HCT116 (cell line): ENCODE results near the gene OGDHL. TPM values are rescaled to one million over a fixed set of nuclear protein-coding genes. Genes with fewer than 3 reads are reported as not detected.

Experiments used
- ATAC-seq: fragments of 200-7000 bp; cut with Tn5 transposase; 2 replicates; pipeline ENCODE4 v1.9.1; 2020; ENCODE audit warnings: mild to moderate bottlenecking, moderate library complexity
- BruUV-seq: library from RNA; stranded (reverse); fragments of 400-500 nt; replicated peaks from 2 replicates; lab custom pipeline; 2021; lab: Mats Ljungman, UMichigan
- CTCF ChIA-PET: fragments of 300-600 bp; sonication (Branson Sonifier 250); formaldehyde crosslinking; loops from one replicate; lab custom pipeline; 2021; ENCODE audit warnings: antibody characterized with exemption; lab: Charles Lee
- POLR2A ChIA-PET: fragments of 300-600, 350-600 bp; sonication (Branson Sonifier 250); formaldehyde crosslinking; loops from one replicate; lab custom pipeline; 2021; ENCODE audit warnings: antibody characterized with exemption; lab: Charles Lee
- RAD21 ChIA-PET, 2 experiments: fragments of 300-600 bp; sonication (Branson Sonifier 250); formaldehyde crosslinking; loops; one replicate each; lab custom pipeline; 2023; ENCODE audit warnings: low total read pairs in 2 of 2; ENCODE audit not compliant: uncharacterized antibody in 2 of 2, unreplicated experiment in 2 of 2, low non-redundant PET in 1 of 2; lab: Charles Lee
- DNase-seq: peaks from one replicate; pipeline ENCODE4 v3.0.0-alpha.2; 2010; ENCODE audit warnings: low read depth, low spot score
- H2AFZ ChIP-seq: fragments of 200-600 bp; shearing (Covaris generic), sonication (generic); 2 replicates; pipeline ENCODE4 v1.6.1; 2017; ENCODE audit warnings: low read depth, mixed run types, mixed read lengths, antibody characterized with exemption, low read length; ENCODE audit not compliant: poor library complexity, severe bottlenecking
- H3K27ac ChIP-seq: 2 replicates; pipeline ENCODE4 v1.5.1; 2012; ENCODE audit warnings: low read depth, low read length
- H3K27me3 ChIP-seq: fragments of 200-600 bp; sonication (generic); 2 replicates; pipeline ENCODE4 v1.6.1; 2016; ENCODE audit warnings: mixed run types, low read length, mixed read lengths; ENCODE audit not compliant: insufficient read depth
- H3K36me3 ChIP-seq, 2 experiments: fragments of 200-500 bp in 1 of 2; fragments of 200-600 bp in 1 of 2; sonication (Bioruptor generic) in 1 of 2; sonication (generic) in 1 of 2; 2 replicates each; pipeline versions ENCODE4 v1.5.1 to v1.6.1; 2014 to 2016; ENCODE audit warnings: low read length in 2 of 2, inconsistent platforms in 1 of 2, mixed read lengths in 1 of 2, mixed run types in 1 of 2; ENCODE audit not compliant: insufficient read depth in 2 of 2, control insufficient read depth in 1 of 2
- H3K4me1 ChIP-seq, 2 experiments: fragments of 200-600 bp in 1 of 2; sonication (generic) in 1 of 2; 2 replicates each; pipeline versions ENCODE4 v1.5.1 to v1.6.1; 2012 to 2017; ENCODE audit warnings: low read length in 2 of 2, inconsistent platforms in 1 of 2, mild to moderate bottlenecking in 1 of 2, mixed read lengths in 1 of 2, mixed run types in 1 of 2, moderate library complexity in 1 of 2; ENCODE audit not compliant: insufficient read depth in 2 of 2, control insufficient read depth in 1 of 2
- H3K4me2 ChIP-seq: fragments of 200-600 bp; sonication (generic); 2 replicates; pipeline ENCODE4 v1.6.1; 2017; ENCODE audit warnings: mixed run types, low read length, mixed read lengths
- H3K4me3 ChIP-seq, 2 experiments: fragments of 200-600 bp in 1 of 2; sonication (generic) in 1 of 2; replicated peaks in 1 of 2; 2 replicates each; pipeline ENCODE4 v1.5.1; 2011 to 2016; ENCODE audit warnings: low read length in 2 of 2, control low read depth in 1 of 2, low read depth in 1 of 2, mild to moderate bottlenecking in 1 of 2, mixed read lengths in 1 of 2, mixed run types in 1 of 2
- H3K79me2 ChIP-seq: fragments of 200-600 bp; sonication (generic); 2 replicates; pipeline ENCODE4 v1.6.1; 2017; ENCODE audit warnings: mild to moderate bottlenecking, mixed run types, low read length, moderate library complexity, mixed read lengths; ENCODE audit not compliant: insufficient read depth
- H3K9ac ChIP-seq: fragments of 200-600 bp; sonication (generic); 2 replicates; pipeline ENCODE4 v1.6.1; 2016; ENCODE audit warnings: low read length, mixed read lengths
- H3K9me2 ChIP-seq: fragments of 200-600 bp; sonication (generic), shearing (Covaris generic); 2 replicates; pipeline ENCODE4 v1.6.1; 2017; ENCODE audit warnings: mixed run types, mild to moderate bottlenecking, moderate library complexity; ENCODE audit not compliant: insufficient read depth
- H3K9me3 ChIP-seq, 2 experiments: fragments of 200-500 bp in 1 of 2; fragments of 200-600 bp in 1 of 2; sonication (Bioruptor generic) in 1 of 2; sonication (generic) in 1 of 2; 2 replicates each; pipeline ENCODE4 v1.6.1; 2014 to 2017; ENCODE audit warnings: low read length in 2 of 2, mixed read lengths in 2 of 2, inconsistent platforms in 1 of 2, low read depth in 1 of 2, mild to moderate bottlenecking in 1 of 2, mixed run types in 1 of 2, moderate library complexity in 1 of 2; ENCODE audit not compliant: control insufficient read depth in 1 of 2, insufficient read depth in 1 of 2
- H4K20me1 ChIP-seq: fragments of 200-600 bp; sonication (generic), shearing (Covaris generic); 2 replicates; pipeline ENCODE4 v1.6.1; 2017; ENCODE audit warnings: mixed run types, mild to moderate bottlenecking, moderate library complexity; ENCODE audit not compliant: insufficient read depth
- EZH2phosphoT487 ChIP-seq: fragments of 200-600 bp; IDR thresholded peaks from 2 replicates; pipeline ENCODE4 v1.6.1; 2018; ENCODE audit warnings: antibody characterized with exemption, borderline replicate concordance
- POLR2A ChIP-seq: IDR thresholded peaks from 2 replicates; pipeline ENCODE4 v1.7.0; 2011; ENCODE audit warnings: borderline replicate concordance; ENCODE audit not compliant: insufficient read depth, insufficient read length; ENCODE audit errors: extremely low read depth
- RAD21 ChIP-seq: IDR thresholded peaks from 2 replicates; pipeline ENCODE4 v1.6.1; 2012; ENCODE audit warnings: low read depth, mild to moderate bottlenecking
- SIN3A ChIP-seq: IDR thresholded peaks from 2 replicates; pipeline ENCODE4 v1.6.1; 2012; ENCODE audit warnings: low read depth
- SP1 ChIP-seq: IDR thresholded peaks from 2 replicates; pipeline ENCODE4 v1.6.1; 2012; ENCODE audit warnings: low read depth
- SRF ChIP-seq: IDR thresholded peaks from 2 replicates; pipeline ENCODE4 v1.6.1; 2012; ENCODE audit warnings: low read depth
- YY1 ChIP-seq: IDR thresholded peaks from 2 replicates; pipeline ENCODE4 v1.6.1; 2011; ENCODE audit warnings: low read length, low read depth, moderate library complexity, mild to moderate bottlenecking; ENCODE audit not compliant: insufficient replicate concordance; ENCODE audit errors: extremely low read depth
- ZFX ChIP-seq: fragments of 450-650 bp; IDR thresholded peaks from 2 replicates; pipeline ENCODE4 v1.6.1; 2017
- intact Hi-C: fragments of 100-400 bp; cut with micrococcal nuclease; formaldehyde crosslinking; loops from 2 replicates; pipeline ENCODE4 v1.10.0; 2022
- total RNA-seq: library from RNA; stranded (reverse); gene quantifications from one replicate; pipeline ENCODE4 v1.2.1, GENCODE V29; 2021; ENCODE audit not compliant: unreplicated experiment
- TF ChIP-seq, protein P1 (sequence below): IDR thresholded peaks from 2 replicates; pipeline ENCODE4 v1.6.1; 2012; ENCODE audit warnings: low read depth
- TF ChIP-seq, protein P2 (sequence below), 3 experiments: fragments of 200-600 bp in 1 of 3; sonication (generic) in 1 of 3; IDR thresholded peaks in 2 of 3; conservative IDR thresholded peaks in 1 of 3; 2 replicates each; pipeline ENCODE4 v1.5.1; 2012 to 2017; ENCODE audit warnings: low read depth in 2 of 3, low read length in 2 of 3, antibody characterized with exemption in 1 of 3, borderline replicate concordance in 1 of 3, control low read depth in 1 of 3, mild to moderate bottlenecking in 1 of 3, mixed read lengths in 1 of 3, mixed run types in 1 of 3, moderate library complexity in 1 of 3; ENCODE audit not compliant: insufficient read depth in 1 of 3
- TF ChIP-seq, protein P3 (sequence below): IDR thresholded peaks from 2 replicates; pipeline ENCODE4 v1.6.1; 2012
- TF ChIP-seq, protein P4 (sequence below): IDR thresholded peaks from 2 replicates; pipeline ENCODE4 v1.6.1; 2012

The OGDHL gene
- total RNA-seq, 1 experiment from 2014 or later, result 16.3 TPM

DNA sequence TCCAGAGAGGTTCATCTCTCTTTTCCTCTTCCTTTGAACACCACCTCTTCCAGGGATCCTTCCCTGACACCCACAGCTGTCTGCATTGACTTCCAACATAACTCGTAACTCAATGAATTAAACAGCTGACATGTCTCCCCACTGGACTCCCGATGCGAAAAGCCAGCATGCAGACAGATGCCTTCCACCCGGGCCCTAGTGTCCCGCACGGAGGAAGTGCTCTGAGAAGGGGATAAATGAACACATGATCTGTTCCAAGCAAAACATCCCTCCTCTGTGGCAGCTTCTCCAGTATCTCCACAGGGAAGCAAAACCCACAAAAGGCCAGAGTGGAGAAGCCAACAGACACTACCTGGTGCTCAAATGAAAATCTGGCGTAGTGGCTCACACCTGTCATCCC lies 28.3 kb downstream of the OGDHL start:
- Histone ChIP-seq H3K27me3 (no peaks in the 10 kb centered on the region), H3K4me2 (no peak overlapping the region), H4K20me1 (no peaks in the 10 kb centered on the region), H3K27ac (no peak overlapping the region), H3K4me3 (no peak overlapping the region), H2AFZ (no peak overlapping the region), H3K36me3 (no peaks in the 10 kb centered on the region; a peak in 1 of 4 replicates), H3K4me1 (peaks cover 0 to 7% of the 10 kb centered on the region in 2 experiments; a peak in 3 of 4 replicates), H3K79me2 (no peaks in the 10 kb centered on the region), H3K9me2 (no peaks in the 10 kb centered on the region), H3K9me3 (no peaks in the 10 kb centered on the region), H3K9ac (no peak overlapping the region)
- CTCF ChIA-PET, result no interaction called here
- ATAC-seq (no peak), DNase-seq (no peak)
- POLR2A ChIA-PET, result no interaction called here
- no peak for TF ChIP-seq SIN3A
- RAD21 ChIA-PET, result no interaction called here
- BruUV-seq, result no TSS peak
- intact Hi-C loops, result no loop called here

DNA sequence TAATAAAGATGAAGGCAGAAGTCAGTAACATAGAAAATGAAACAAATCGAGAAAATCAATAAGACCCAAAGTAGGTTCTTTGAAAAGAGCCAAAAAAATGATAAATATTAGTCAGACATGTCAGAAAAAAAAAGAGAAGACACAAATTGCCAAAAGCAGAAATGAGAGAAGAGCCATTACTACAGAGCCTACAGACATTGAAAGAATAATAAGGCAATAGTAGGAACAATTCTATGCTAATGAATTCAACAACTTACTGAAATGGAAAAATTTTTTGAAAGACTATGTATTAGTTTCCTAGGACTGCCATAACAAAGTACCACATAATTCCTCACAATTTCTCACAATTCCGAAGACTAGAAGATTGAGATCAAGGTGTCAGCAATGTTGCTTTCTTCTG lies 35.5 kb downstream of the OGDHL start:
- DNase-seq (no peak), ATAC-seq (no peak)
- no peak overlapping the region for H3K9ac ChIP-seq
- H3K4me1 ChIP-seq, result no peaks in the 10 kb centered on the region
- H3K4me2 ChIP-seq, result no peak overlapping the region
- H3K27ac ChIP-seq, result no peak overlapping the region
- no peaks in the 10 kb centered on the region for H3K36me3 ChIP-seq
- no peak overlapping the region for H3K4me3 ChIP-seq
- H3K9me3 ChIP-seq, result no peaks in the 10 kb centered on the region
- CTCF ChIA-PET, result no interaction called here
- POLR2A ChIA-PET, result no interaction called here
- intact Hi-C loops, result no loop called here
- RAD21 ChIA-PET, result no interaction called here
- BruUV-seq, result no TSS peak
- no peaks in the 10 kb centered on the region for H3K79me2 ChIP-seq
- no peaks in the 10 kb centered on the region for H3K9me2 ChIP-seq
- no peak overlapping the region for H2AFZ ChIP-seq
- no peaks in the 10 kb centered on the region for H3K27me3 ChIP-seq
- no peaks in the 10 kb centered on the region for H4K20me1 ChIP-seq
- TF ChIP-seq, protein P1, sequence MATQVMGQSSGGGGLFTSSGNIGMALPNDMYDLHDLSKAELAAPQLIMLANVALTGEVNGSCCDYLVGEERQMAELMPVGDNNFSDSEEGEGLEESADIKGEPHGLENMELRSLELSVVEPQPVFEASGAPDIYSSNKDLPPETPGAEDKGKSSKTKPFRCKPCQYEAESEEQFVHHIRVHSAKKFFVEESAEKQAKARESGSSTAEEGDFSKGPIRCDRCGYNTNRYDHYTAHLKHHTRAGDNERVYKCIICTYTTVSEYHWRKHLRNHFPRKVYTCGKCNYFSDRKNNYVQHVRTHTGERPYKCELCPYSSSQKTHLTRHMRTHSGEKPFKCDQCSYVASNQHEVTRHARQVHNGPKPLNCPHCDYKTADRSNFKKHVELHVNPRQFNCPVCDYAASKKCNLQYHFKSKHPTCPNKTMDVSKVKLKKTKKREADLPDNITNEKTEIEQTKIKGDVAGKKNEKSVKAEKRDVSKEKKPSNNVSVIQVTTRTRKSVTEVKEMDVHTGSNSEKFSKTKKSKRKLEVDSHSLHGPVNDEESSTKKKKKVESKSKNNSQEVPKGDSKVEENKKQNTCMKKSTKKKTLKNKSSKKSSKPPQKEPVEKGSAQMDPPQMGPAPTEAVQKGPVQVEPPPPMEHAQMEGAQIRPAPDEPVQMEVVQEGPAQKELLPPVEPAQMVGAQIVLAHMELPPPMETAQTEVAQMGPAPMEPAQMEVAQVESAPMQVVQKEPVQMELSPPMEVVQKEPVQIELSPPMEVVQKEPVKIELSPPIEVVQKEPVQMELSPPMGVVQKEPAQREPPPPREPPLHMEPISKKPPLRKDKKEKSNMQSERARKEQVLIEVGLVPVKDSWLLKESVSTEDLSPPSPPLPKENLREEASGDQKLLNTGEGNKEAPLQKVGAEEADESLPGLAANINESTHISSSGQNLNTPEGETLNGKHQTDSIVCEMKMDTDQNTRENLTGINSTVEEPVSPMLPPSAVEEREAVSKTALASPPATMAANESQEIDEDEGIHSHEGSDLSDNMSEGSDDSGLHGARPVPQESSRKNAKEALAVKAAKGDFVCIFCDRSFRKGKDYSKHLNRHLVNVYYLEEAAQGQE, result no peak
- TF ChIP-seq EZH2phosphoT487 (no peak), SIN3A (no peak), POLR2A (no peak), SRF (no peak), YY1 (no peak), SP1 (no peak), RAD21 (no peak), ZFX (no peak)
- TF ChIP-seq, protein P2, sequence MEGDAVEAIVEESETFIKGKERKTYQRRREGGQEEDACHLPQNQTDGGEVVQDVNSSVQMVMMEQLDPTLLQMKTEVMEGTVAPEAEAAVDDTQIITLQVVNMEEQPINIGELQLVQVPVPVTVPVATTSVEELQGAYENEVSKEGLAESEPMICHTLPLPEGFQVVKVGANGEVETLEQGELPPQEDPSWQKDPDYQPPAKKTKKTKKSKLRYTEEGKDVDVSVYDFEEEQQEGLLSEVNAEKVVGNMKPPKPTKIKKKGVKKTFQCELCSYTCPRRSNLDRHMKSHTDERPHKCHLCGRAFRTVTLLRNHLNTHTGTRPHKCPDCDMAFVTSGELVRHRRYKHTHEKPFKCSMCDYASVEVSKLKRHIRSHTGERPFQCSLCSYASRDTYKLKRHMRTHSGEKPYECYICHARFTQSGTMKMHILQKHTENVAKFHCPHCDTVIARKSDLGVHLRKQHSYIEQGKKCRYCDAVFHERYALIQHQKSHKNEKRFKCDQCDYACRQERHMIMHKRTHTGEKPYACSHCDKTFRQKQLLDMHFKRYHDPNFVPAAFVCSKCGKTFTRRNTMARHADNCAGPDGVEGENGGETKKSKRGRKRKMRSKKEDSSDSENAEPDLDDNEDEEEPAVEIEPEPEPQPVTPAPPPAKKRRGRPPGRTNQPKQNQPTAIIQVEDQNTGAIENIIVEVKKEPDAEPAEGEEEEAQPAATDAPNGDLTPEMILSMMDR (IDR thresholded peaks at IDR 0.05 in 2 of 3, conservative IDR thresholded peaks at IDR 0.05 in 1 of 3; ENCODE audit: borderline replicate concordance in 1 of 3, insufficient read depth in 1 of 3, low read depth in 2 of 3, low read length in 2 of 3), result no peak
- TF ChIP-seq, protein P3, sequence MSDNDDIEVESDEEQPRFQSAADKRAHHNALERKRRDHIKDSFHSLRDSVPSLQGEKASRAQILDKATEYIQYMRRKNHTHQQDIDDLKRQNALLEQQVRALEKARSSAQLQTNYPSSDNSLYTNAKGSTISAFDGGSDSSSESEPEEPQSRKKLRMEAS, result no peak
- TF ChIP-seq, protein P4, sequence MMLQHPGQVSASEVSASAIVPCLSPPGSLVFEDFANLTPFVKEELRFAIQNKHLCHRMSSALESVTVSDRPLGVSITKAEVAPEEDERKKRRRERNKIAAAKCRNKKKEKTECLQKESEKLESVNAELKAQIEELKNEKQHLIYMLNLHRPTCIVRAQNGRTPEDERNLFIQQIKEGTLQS, result no peak
